ENCODE data around the gene RIGI.
"Not testable (repeated sequence)": the region's sequence is repeated elsewhere in the genome, so short reads cannot be mapped to it uniquely, and the experiment has no call there.

Gene RIGI

DNA sequence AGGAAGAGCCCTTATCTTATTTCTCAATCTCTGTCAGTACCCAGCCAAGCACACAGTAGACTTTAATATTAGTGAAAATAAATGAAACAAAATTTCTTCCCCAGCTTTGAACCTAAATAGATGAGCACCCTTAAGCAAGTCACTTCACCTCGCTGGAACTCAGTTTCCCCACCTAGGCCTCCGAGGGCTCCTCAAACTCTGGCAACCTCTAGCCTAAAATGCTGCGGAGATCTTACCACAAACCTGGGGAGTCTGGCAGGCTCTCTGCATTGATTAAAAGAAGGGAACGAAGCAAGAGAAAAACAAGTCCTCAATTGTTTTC lies 326 bp downstream of the RIGI start:
- DNase-seq, result no peak

DNA sequence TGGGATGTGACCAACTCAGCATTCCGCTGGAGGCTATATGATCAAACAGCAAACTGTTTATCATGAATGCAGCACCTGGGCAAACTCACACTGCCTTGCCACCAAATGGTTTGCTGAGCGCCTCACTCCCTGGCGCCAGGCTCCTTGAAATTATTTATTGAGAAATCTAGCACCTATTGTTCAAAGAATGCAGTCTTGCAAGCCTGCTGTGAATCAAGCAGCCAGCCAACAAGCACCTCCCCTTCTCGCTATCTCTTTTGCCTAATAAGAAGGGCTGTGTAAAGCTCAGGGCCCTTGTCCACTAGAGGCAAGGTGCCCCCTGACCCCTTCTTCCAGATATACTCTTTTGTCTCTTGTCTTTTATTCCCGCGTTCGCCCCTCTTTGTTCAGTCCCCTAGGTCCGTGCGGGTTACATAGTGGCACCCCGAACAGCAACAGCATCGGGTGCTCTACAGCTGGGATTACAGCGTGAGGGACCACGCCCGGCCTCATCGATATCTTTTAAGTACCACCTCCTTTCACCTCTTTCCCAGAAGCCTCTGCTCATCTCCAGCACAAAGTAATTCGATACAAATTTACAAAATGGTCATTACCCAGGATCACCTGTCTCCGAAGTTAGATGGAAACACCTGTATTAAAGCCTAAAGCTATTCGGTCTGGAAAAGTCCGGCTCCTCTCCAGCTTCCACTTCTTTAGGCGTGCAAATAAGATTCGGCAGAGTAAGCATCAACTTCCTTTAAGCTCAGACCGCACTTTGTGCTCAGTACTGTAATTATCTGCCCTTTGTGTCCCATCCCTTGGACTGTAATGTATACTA lies 896 bp downstream of the RIGI start:
- DNase-seq, result no peak

DNA sequence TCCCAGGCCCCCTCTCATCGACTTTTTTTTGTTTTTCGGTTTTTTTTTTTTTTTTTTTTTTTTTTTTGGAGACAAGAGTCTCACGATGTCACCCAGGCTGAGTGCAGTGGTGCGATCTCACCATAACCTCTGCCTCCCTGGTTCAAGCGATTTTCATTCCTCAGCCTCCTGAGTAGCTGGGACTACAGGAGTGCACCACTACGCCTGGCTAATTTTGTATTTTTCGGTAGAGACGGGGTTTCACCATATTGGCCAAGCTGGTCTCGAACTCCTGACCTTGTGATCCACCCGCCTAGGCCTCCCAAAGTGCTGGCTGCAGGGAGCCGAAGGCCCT lies 1.5 kb downstream of the RIGI start:
- DNase-seq, result not testable (repeated sequence)

DNA sequence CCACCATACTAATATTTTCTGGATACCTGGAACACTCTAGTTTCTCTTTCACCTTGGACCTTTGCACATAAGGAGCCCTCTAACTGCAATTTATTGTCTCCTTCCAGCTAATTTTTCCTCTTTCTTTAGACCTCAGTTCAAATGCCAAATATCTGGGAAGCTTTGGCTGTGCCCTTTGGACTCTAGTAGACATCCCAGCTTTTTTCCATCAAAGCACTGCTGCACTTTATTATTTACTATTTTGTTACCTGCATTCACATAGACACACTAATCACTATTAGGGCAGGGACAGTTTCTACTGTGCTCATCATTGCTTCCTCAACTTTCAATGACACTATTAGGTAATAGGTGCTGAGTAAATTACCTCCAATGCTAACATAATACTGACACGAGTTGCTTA lies 2.1 kb downstream of the RIGI start:
- no peak for DNase-seq

DNA sequence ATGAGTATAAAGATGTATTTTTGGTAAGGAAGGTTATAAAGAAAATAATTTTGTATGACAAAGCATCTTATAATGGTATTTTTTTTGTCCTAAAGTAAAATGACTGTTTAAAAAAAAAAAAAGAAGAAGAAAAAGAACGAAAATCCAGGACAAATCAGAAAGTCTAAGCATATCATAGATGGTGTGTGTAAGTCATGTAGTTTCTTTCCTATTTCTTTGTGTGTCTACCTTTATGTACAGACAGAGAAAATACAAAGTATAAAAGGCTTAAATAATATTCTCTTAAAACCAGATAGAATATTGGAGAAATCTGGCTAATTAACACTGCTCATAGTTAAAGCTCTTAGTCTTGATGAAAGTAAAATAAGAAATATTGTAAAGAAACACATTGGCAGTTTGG lies 7.7 kb downstream of the RIGI start:
- DNase-seq, result no peak

DNA sequence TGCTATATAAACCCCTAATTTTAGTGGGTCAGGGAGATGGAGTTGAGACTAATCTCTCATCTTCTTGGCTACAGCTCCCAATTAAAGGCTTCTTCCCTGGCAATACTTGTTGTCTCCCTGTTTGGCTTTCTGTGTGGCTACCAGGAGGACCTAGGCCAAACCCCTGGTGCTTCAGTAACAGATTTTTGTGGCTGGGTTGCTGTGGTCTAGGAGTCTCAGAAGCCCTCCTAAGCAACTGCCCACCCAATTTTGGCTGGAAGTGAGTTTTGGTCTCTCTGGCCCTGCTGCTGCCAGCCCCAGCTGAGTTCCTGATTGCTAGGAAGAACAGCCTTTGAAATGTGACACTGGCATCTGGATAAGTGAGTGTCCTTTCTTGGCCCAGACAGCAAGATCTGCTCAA lies 9.8 kb downstream of the RIGI start:
- DNase-seq, result no peak

DNA sequence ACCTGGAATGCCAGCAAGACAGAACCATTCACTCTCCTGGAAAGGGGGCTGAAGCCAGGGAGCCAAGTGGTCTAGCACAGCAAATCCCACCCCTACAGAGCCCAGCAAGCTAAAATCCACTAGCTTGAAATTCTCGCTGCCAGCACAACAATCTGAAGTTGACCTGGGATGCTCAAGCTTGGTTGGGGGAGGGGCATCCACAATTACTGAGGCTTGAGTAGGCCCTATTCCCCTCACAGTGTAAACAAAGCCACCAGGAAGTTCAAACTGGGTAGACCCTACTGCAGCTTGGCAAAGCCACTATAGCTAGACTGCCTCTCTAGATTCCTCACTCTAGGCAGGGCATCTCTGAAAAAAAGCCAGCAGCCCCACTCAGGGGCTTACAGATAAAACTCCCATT lies 17.3 kb downstream of the RIGI start:
- no peak for DNase-seq

DNA sequence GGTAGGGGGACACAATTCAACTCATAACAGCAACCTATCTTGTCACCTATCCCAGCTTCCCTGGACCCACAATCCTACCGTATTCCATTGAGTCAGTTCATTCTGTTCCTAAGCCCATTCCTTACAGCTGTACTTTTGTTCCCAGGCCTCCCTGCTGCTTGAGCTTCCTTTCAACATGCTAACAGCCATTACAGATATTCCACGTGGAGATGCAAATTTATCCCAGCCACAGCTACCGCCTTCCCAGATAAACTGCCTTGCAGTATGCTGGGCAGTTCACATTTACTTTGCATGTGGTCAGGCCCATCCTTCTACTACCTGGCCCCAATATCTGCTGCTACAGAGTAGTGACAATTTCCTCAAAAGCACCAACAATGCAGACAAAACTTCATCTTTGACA lies 23.0 kb downstream of the RIGI start:
- DNase-seq, result no peak

DNA sequence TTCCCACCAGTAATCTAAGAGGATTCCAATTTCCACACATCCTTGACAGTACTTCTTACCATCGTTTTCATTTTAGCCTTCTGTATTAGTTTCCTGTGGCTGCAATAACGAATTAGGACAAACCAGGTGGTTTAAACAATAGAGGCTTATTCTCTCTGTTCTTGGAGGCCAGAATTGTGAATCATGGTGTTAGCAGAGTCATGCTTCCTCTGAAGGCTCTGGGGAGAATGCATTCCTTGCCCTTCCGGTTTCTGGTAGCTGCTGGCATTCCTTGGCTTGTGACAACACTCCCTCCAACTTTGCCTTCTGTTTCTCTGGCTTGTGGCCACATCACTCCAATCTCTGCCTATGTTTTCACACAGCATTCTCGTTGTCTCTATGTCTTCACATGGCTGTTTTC lies 23.5 kb downstream of the RIGI start:
- no peak for DNase-seq

DNA sequence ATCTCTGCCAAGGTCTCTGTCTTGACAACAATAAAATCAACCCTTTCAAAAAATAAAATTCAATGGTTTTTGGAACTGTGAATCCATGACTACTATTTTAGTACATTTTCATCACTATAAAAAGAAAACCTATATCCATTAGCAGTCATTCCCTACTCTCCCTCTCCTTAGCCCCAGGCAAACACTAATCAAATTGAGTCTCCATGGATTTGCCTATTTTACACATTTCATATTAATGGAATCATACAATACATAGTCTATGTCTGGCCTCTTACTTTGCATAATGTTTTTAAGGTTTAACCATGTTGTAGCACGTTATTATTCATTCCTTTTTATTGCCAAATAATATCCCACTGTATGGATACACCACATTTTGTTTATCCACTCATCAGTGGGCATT lies 24.1 kb downstream of the RIGI start:
- no peak for DNase-seq

DNA sequence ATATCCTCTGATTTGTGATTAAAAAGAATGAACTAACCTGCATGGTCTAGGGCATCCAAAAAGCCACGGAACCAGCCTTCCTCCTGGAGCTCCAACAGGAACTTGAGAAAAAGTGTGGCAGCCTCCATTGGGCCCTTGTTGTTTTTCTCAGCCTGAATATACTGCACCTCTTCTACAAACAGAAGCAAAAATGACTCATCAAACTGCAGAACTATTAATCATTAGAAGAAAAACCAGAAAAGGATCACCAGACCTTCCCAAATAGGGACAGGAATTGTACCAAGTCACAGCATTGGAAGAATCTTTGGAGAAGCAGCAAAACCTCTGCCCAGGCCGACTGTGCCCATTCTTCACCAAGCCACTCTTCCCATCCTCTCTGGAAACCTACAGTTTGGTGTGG lies 25.2 kb downstream of the RIGI start:
- no peak for DNase-seq

DNA sequence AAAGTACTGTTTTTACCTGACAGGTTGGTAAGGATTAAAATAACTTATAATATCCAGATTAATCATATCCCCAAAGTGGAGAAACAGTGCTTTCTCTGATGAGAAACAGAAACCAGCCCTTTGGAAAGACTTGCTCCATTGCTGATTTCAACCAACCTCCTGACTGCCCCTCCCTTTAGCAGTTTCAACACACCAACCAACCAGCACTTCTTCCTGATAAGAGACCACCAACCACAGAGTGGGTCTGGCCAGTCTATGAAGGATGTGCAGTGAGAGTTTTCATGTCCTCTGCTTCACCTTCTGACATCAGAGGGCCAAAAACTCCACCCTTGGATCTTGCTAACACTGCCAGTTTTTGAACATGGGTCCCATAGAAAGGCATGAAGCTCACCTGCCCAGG lies 28.1 kb downstream of the RIGI start:
- DNase-seq, result no peak

DNA sequence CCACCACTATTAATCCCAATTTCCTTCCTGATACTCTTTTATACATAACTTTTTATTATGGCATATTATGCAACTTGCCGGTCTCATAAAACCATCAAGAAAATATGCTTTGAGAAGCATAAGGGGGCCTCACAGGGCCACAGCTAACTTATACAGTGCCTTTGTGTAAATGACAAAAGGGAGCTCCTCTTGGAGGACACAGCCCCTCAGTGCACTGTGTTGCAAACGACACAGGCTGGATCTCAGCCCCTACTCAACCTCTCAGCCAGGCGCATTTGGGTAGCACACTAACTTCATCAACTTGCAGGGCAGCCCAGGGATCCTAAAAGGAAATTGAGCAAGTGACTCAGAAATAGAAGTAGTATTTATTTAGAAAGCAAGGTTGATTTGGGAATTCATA lies 35.4 kb downstream of the RIGI start:
- no peak for DNase-seq

DNA sequence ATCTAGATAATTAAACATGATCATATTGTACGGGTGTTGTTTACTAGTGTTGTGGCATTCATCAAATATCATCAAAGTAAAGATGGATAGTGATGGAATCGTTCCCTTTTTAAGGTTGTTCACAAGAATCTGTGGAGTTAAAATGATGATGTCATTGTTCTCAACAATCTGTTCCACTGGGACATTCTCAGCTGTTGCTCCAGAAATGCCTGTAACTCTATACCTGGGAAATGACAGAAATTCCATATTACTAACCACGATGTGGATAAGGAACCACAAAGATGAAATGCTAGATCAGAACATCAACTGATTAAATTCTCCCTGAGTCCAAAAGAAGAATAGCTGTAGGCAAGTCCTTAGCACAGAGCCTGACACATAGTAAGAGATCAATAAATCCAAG lies 38.0 kb downstream of the RIGI start:
- DNase-seq, result no peak

DNA sequence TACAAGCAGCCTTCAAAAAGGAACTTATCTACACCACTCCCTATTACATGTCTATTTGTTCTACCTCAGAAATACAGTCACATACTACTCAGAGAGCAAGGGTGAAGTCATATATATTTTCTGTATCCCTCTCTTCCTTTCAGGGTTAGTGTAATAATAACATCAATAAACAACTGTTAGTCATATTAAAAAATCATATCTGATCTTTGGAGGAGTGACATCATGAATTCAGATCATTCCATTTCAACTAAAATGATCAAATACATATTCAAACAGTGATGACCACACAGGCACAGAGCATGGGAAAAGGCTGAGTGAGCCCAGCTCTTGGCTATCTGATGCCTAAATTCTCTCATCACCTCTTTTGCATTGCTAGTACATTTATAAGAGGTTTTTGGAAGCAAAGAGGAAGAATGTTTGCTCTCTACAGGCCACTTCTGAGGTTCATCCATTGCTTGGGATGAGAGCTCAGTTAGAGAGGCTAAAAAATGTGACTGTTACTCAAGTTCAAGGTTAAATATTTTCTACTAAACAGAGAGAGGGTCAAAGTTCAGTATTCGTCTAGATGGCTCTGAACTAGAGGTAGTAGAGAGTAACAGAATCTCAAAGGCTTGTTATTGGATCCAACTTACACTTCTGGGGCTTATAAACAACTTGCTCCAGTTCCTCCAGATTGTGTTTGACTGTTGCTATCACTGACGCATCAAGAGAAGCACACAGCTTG lies 39.0 kb downstream of the RIGI start:
- DNase-seq, result no peak

DNA sequence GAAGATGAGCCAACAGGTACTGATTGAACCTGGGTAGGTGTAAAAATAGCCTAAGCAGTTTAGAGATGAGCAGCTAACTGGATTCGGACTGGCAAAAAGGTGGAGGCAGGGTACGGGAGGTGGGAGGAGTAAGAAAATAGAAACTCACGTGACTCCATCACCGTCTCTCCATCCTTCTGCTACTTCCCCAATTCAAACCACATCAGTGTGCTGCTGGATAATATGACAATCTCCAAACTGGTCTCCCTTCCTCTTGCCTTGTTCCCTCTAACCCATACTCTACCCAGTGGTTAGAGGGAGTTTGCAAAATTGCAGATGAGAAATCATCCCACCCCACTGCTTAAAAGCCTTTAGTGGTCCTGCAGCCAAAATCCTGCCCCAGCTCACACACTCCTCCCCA lies 42.7 kb downstream of the RIGI start:
- no peak for DNase-seq
